OCI-LY7 (cell line): ENCODE measurements around the gene CRYZ.

ENCODE experiments used
- CTCF ChIP-seq: fragments of 200-600 bp; sonication (generic); conservative IDR thresholded peaks from 2 replicates; pipeline ENCODE4 v1.5.1; 2014; ENCODE audit warnings: mild to moderate bottlenecking, antibody characterized with exemption, low read length, moderate library complexity, mixed read lengths
- EZH2phosphoT487 ChIP-seq: fragments of 200-600 bp; sonication (generic); IDR thresholded peaks from 2 replicates; pipeline ENCODE4 v1.6.1; 2018; ENCODE audit warnings: low read depth, borderline replicate concordance, mild to moderate bottlenecking, mixed run types, antibody characterized with exemption, low read length, moderate library complexity, mixed read lengths

GRCh38 chr1:74693473-74693872 lies 39.4 kb downstream of the CRYZ start:
- no peak for TF ChIP-seq CTCF
- no peak for TF ChIP-seq EZH2phosphoT487
